ENCODE data around the gene DACT1. TPM values are rescaled to one million over a fixed set of nuclear protein-coding genes. Genes with fewer than 3 reads are reported as not detected.

DACT1 gene
- total RNA-seq, 4 donors from 2014 or later, result 2.7 to 9.7 (median 4.3) TPM

DNA sequence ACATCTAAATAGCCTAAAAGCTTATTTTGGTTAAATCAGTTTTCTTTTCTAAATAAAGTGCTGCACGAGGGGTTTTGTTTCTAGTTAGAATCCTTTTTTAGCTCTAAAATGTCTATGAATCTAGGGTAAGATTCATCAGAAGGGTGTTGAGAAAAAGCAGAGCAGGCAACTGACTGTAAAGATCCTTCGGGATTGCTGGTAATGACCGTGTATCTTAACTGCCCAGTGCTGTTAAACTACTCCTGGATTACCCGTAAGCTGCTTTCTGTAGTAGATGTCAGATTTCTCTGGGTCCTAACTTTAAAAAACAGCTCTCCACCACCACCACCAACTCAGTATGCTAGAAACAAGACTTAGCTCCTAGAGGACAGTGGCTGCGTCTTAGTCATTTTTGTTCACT is 39.2 kb downstream of the DACT1 start:
- ATAC-seq (ENCODE audit: low FRiP score), result no peak
- DNase-seq (ENCODE audit: low spot score), result no peak
- TF ChIP-seq, protein P1, sequence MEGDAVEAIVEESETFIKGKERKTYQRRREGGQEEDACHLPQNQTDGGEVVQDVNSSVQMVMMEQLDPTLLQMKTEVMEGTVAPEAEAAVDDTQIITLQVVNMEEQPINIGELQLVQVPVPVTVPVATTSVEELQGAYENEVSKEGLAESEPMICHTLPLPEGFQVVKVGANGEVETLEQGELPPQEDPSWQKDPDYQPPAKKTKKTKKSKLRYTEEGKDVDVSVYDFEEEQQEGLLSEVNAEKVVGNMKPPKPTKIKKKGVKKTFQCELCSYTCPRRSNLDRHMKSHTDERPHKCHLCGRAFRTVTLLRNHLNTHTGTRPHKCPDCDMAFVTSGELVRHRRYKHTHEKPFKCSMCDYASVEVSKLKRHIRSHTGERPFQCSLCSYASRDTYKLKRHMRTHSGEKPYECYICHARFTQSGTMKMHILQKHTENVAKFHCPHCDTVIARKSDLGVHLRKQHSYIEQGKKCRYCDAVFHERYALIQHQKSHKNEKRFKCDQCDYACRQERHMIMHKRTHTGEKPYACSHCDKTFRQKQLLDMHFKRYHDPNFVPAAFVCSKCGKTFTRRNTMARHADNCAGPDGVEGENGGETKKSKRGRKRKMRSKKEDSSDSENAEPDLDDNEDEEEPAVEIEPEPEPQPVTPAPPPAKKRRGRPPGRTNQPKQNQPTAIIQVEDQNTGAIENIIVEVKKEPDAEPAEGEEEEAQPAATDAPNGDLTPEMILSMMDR (IDR thresholded peaks at IDR 0.05), result no peak

DNA sequence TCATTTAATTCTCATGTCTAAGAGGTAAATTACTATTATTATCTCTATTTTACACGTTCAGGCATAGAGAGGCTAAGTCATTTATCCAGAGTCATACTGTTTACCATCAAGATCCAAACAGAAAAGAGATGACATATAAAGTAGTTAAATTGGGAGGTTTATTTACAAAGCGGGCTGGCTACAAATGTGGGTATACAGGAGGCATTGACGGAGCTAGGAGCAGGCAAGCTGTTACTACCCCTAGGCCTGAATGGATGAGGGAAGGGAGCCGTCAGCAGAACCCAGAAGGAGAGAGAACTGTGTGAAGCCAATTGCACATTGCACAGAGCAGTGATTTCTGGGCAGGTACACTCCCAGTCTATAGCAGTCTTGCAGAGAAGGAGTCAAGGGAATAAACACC is 39.8 kb downstream of the DACT1 start:
- ATAC-seq (ENCODE audit: low FRiP score) (no peak), DNase-seq (ENCODE audit: low spot score) (no peak)
- TF ChIP-seq, protein P1 (IDR thresholded peaks at IDR 0.05), result no peak

DNA sequence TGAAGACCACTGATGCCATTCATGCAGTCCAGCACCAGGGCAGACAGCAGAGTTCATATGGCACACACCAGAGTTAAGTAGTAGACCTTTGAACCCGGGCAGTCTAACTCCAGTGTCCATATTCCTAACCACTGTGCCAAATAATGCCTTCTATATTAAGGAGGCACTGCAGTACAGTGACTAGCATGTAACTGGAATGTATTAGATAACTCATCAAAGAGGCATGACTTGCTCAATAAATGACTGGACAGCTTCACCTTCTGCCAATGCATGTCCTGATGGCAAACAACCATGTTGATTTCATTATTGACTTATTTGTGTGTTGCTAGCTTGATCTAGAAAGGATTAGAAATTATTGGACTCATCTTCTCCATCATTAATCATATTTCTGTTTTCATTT is 40.2 kb downstream of the DACT1 start:
- TF ChIP-seq, protein P1 (IDR thresholded peaks at IDR 0.05), result no peak
- DNase-seq (ENCODE audit: low spot score), result no peak
- ATAC-seq (ENCODE audit: low FRiP score), result no peak

DNA sequence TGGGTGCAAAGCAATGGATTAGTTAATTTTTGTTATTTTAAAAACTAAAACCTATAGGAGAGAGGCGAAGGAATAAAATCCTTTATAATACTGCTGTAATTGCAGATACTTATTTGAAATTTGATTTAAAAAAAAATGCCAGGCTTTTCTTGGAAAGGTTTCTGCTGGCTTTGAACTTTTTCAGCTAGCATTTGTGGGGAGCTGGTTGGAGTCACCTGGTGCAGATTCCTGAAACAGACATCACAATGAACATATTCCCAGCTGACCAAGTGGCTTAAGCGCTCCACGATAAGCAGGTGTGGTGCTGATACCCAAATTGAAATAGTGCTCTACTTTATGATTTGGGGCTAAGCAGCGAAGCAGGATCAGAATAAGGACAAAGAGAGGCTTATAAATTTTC is 42.9 kb downstream of the DACT1 start:
- ATAC-seq (ENCODE audit: low FRiP score), result no peak
- TF ChIP-seq, protein P1 (IDR thresholded peaks at IDR 0.05), result no peak
- DNase-seq (ENCODE audit: low spot score), result no peak

GRCh38 chr14:58687232-58687795 is 49.6 kb downstream of the DACT1 start:
- TF ChIP-seq, protein P1 (IDR thresholded peaks at IDR 0.05), result no peak
- DNase-seq (ENCODE audit: low spot score) (no peak), ATAC-seq (ENCODE audit: low FRiP score) (no peak)

DNA sequence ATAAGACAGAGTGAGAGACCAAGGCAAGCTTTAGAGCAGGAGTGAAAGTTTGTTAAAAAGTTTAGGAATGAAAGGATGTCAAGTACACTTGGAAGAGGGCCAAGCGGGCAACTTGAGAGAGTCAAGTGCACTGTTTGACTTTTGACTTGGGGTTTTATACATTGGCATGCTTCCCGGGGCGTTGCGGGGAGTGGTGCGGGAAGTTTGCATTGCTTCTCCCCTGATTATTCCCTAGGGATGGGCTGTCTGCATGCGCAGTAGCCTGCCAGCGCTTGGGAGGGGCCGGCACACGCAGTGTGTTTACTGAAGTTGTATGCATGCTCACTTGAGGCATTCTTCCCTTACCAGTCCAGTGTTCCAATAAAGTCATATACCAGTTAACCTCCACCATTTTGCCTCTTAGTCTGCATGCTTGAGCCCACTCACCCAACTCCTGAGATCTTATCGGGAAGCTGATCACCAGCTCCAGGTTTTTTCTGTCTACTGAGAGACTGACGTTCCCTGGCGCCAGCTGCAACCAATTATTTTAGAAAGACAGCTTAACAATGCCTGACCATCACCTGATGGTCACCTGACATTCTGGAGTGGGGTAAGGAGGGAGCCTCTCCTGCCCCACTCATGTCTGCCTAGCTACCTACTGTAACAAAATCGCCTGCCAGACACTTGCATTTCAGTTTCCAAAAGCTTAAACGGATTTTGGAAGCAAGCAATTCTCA is 53.2 kb downstream of the DACT1 start:
- TF ChIP-seq, protein P1 (IDR thresholded peaks at IDR 0.05), result no peak
- no peak for ATAC-seq (ENCODE audit: low FRiP score)

GRCh38 chr14:58693048-58693447 is 55.3 kb downstream of the DACT1 start:
- DNase-seq (ENCODE audit: low spot score), result no peak
- ATAC-seq (ENCODE audit: low FRiP score), result no peak
- TF ChIP-seq, protein P1 (IDR thresholded peaks at IDR 0.05), result no peak

More for the DNA sequence above, 53.2 kb downstream of the DACT1 start:
- DNase-seq (ENCODE audit: low spot score), result no peak
